IPS DF 4.7 (cell line): Measurements from ENCODE around the gene FOXB2.
"Not testable (repeated sequence)": the region's sequence is repeated elsewhere in the genome, so short reads cannot be mapped to it uniquely, and the experiment has no call there.

ENCODE experiments used
- DNase-seq: peaks from one replicate; pipeline ENCODE4 v3.0.0-alpha.2; 2013; ENCODE audit warnings: low spot score; ENCODE audit errors: extremely low read depth

Gene FOXB2

DNA sequence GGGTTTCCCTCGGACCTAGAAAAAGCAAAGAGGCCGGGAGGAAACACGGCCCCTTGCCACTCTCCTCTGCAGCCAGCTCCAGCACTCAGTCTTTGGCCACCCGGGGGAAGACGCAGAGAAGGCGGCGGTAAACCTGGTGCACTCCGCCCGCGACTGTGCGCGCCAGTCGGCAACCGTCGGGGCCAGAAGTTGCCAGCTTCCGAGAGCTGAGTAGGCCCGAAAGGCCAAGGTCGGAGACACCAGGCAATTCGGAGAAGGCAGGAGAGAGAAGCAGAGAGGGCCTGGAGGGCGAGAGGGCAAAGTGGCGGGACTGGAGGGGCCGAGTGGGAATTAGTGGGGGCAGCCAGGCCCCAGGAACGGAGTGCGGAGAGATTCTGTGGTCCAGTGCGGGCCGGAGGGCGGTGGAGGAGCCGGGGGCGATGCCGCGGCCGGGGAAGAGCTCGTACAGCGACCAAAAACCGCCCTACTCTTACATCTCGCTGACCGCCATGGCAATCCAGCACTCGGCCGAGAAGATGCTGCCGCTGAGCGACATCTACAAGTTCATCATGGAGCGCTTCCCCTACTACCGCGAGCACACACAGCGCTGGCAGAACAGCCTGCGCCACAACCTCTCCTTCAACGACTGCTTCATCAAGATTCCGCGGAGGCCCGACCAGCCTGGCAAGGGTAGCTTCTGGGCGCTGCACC is at the start of gene FOXB2:
Gene FOXB2 (plus strand): TSS at position 420 of the 690 bp plus-strand sequence. CDS start 0 bp downstream, at position 420.
- no peak for DNase-seq

DNA sequence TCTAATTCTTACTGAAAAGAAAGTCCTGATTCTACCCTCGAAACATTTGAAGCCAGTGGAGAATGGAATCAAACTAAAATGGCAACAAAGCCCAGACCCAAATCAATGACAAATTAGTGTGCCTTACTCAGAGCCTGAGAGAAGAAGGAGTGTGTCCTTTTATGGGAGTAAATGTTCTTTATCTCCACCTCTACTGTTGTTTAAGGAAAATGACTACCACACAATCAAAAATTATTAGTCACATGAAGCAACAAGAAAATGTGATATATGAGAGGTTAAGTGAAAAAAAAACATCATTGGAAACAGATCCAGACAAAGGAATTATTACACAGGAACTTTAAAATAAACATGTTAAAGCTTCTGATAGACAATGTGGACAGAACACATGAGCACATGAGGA is 49.7 kb upstream of the FOXB2 start:
- DNase-seq = no peak

DNA sequence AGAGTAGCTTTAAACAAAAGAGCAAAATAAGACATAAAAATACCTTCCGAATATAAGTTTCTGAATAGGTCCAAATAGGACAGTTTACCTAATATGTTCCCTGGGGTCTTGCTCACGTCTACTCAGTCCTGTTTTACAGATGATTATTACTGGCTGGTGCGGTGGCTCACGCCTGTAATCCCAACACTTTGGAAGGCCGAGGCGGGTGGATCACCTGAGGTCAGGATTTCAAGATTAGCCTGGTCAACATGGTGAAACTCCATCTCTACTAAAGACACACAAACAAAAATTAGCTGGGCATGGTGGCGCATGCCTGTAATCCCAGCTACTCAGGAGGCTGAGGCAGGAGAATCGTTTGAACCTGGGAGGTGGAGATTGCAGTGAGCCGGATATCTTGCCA is 40.6 kb upstream of the FOXB2 start:
- DNase-seq = not testable (repeated sequence)

DNA sequence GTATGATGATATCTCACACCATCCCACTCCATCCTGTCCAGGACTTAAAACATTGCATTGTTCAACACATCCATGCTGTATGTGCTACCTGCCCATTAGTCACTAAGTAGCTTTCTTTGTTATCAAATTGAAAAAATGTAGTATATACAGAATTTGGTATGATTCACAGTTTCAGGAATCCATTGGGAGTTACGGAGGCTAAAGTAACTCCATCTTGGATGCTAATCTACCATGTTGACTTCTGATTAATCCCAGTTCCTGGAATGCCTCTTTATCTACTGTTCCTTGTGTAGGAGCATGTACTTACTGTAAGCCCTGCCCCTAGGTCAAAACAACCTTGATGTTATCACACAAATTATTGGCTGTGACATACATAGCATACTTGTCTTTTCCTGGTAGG is 38.9 kb upstream of the FOXB2 start:
- no peak for DNase-seq

DNA sequence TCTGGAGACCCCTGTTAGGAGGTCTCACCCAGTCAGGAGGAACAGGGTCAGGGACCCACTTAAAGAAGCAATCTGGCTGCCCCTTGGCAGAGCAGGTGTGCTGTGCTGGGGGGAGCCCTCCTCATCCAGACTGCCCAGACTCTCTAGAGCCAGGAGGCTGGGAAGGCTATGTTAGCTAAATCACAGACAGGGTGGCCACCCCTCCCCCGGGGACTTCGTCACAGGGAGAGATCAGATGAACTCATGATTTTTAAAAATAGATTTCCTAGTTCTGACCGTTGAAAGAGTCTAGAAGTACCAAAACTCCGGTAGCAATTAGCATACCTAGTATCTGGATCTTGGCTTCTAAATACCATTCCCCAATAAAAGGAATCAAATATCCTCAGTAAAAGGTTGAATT is 35.0 kb upstream of the FOXB2 start:
- no peak for DNase-seq

DNA sequence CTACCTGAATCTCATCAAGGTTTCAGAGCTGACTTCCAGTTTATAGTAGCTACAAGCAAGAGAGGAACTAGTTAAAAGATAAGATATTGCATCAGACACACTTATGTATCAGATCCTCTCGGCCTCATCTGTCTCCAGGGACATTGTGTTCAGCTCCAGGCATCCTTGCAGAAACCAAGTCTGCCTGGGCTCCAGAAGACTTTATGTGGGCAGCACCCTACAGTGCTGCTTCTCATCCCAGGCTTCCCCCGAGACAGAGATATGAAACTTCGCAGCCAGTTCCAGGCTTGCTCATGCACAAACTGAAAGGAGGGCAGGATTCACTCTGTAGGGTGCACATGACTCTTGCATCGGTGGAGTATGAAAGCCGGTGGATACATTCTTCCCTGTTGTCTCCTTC is 33.9 kb upstream of the FOXB2 start:
- DNase-seq = no peak

DNA sequence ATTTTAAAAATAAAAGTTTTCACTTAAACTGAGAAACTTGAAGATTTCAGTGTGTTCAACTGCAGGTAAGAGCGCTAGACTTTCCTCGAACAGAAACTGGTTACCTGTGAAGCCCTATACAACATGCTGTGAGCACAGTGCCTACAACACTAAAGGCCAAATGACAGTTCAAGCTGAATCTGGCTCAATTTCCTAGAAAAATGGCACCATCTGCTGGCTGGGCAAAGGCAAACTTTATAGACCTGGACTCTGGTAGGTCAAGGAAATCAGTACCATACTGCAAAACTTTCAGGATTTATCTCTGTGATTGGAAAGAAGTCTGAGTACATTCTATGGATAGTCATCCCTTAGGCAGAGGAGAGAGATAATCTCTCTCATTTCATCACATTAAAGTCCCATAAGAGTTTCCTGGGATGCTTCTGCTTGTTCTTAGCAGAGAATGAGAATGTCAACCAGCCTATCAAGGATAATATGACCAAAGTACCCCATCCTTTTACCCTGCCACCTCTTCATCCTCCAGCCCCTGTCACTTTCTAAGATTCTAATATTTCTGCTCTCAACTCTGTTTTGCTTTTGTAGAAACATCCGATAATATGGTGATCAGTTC is 31.8 kb upstream of the FOXB2 start:
- DNase-seq = no peak

DNA sequence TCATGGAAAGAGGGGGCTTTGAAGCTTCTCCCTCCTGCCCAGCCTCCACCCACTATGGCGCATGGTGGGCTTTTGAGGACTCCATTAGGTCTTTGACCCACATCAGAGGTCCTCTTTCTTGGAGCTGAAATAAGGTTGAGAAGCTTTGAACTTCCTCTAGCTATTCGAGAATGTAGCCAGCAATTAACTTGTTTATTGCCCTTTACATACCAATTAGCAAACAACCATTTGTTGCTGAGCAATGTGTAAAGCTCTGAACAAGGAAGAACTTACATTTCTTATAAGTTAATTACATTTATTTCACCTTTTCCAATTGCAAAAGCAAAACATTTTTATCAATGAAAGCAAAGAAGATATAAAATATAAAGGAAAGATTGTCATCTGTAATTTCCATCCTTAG is 30.5 kb upstream of the FOXB2 start:
- no peak for DNase-seq

DNA sequence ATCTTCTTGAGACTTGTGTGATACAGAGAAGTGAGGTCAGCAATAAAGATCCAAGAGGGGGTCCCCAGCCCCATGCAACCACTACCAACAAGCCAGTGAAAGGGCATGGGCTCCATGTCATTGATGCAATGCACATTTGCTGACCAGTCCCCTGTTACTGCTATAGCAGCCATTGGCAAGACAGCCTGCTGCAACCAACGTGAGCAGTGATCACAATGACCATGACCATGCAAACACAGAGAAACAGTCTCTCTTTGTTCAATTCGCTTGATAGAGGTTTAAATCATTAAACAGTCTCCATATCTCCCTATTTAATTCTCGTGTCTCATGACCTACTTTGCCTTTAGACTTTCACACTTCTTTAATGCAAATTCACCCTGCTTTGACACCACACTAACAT is 30.0 kb upstream of the FOXB2 start:
- no peak for DNase-seq

DNA sequence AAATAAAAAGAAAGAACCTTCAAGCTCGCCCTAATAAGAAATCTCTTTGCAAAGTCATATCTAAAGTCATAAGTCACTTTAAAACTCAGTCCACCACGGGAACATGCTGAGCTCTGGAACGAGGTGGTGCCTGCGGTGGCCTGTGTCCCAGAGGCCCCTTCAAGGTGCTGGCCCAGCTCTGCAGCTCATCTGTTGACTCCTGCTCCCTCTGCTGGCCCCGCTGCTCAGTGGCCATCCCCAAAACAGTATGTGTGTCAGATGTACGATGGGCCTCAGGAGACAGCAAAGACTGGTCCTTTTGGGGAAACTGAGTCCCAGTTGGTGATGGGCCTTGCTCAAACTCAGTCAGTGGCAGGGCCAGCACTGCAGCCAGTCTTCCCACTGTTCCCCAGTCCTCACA is 22.8 kb upstream of the FOXB2 start:
- no peak for DNase-seq

DNA sequence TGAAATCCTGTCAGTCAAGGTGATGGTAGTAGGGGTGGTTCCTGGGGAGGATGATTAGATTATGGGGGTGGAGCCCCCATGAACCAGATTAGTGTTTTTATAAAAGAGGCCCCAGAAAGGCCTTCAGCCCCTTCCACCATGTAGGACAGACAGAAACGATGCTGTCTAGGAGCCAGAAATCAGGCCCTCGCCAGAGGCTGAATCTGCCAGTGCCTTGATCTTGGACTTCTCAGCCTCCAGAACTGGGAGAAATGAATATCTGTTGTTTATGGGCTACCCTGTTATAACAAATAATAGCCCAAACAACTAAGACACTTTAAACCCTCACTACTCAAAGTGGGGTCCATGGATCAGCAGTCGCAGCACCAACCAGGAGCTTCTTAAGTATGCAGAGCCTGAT is 20.2 kb upstream of the FOXB2 start:
- DNase-seq = no peak

DNA sequence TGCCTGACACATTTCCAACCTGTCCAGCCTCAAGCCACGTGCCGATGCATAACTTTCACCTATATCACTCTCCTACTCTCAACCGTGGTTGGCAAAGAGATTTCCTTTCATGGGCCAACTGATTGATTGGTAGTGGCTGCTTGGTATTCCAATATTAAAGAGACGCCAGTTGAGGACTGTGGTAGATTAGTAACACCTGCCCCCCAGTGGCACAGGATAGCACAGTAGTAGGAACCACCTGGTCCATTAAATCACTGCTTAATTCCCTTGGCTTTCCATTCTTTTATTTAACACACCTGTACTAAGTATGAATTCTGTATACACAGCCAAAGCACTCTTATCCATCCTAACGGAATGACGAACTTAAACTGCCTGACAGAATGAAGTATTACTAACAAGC is 19.1 kb upstream of the FOXB2 start:
- no peak for DNase-seq

DNA sequence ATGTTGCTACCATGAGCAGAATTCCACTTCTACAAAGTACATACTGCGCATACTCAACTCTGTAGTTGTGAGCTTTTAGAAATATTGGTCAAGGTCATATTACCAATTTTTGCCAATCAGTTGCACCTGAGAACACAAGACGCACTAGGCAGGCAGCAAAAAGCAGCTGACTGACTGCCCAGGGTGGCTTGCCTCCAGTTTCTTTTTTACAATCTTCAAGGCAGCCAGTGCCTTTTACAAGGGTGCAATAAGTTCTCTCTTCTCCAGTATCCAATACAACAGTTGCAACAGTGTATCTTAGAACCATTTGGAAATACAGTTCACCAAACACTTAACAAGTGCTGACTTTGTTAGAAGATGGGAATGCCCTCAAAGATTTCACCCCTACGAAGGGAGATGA is 16.1 kb upstream of the FOXB2 start:
- no peak for DNase-seq

DNA sequence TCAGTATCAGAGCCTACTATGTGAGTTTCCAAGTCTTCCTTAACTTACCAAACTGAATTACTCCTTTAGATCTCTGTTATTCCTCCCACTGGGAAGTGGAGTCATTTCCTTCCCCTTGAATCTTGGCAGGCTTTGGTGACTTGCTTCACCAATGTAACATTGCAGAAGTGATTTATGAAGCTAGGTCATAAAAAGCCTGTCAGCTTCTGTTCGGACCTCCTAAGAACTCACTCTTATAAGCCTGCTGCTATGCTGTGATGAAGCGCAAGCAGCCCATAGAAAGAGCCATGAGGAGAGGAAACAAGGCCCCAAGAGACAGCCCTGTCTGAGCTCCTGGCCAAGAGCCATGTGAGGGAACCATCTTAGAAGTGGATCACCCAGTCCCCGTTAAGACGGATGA is 14.2 kb upstream of the FOXB2 start:
- no peak for DNase-seq

DNA sequence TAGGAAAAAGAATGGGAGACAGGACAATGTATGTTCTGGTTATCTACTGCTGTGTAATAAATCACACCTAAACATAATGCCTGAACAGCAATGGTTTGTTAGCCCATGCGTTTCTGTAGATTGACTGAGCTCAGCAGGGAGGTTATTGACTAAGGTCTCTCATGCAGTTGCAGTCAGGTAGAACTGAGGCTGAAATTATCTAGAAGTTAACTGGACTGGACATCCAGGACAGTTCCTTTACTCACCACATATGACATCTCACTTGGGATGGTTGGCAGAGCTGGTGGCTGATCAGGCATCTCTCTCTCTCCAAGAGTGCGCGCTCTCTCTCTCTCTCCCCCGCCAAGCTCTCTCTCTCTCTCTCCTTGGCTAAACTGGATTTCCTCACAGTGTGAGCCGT is 8.9 kb upstream of the FOXB2 start:
- no peak for DNase-seq

DNA sequence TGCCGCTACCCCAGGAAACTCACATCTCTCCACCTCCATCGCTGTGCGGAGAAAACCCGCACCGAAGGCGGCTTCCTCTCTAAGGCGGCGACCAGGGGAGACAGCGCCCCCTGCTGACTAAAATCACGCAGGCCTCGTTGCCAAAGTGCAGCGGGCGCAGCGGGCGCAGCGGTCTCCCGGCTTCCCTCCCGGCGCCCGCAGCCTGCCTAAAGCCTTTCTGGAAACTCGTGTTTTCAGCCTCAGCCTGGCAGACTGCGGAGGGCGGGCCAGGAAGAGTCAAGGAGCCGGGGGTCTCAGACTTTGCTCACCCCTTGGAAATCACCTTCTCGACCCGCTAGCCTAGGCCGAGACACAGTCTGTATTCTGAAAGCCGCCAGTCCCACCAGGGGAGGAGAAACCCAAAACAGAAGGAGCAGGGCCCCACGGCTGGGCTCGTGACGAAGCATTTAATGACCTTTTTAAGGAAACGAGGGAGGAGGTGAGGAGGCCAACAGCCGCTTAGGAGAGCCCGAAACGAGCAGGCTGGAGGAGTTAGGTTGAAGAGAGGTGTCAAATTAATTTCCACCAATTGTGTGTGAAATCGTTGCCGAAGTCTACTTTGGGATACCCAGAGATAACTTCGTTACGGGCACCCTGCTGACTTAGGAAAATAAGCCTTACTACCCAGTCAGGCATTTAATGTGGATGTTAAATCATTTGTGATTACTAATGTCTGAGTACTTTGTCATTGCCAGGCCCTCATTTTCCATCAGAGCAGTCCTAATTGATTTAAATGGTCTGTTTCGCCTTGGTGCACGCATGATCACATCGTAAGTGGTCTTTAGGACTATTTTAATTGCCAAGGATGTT is 7.3 kb upstream of the FOXB2 start:
- no peak for DNase-seq

DNA sequence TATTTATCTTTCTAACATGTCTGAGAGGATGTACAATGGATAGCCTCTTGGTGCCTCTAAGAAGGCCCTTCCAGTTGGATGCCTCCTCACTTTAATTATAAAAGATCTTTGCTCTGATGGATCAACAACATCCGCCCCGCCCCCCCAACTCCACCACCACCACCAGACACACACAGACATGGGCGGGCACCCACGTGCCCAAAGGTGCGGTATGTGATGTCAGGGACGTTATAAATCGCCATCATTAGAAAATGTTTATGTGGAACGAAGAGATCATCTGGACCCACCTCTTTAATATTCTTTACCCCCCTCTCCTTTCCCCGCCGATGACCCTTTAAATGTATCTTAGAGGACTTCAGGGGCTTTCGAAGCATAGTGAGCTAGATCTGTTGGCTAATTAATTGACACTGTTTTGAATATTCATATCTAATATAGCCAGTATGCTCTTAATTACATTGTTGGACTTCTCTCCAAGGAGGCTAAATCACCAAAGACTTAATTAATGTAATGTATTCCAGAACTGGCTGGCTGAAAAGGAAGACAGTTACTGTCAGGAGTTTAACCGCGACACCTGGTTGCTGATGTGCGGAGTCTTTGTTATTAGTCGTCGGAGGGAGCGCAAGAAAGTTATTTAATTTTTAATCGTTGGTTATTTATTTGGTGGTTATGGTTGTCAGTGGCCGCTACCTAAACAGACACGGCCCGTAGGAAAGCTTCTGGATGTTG is 6.1 kb upstream of the FOXB2 start:
- DNase-seq = no peak

DNA sequence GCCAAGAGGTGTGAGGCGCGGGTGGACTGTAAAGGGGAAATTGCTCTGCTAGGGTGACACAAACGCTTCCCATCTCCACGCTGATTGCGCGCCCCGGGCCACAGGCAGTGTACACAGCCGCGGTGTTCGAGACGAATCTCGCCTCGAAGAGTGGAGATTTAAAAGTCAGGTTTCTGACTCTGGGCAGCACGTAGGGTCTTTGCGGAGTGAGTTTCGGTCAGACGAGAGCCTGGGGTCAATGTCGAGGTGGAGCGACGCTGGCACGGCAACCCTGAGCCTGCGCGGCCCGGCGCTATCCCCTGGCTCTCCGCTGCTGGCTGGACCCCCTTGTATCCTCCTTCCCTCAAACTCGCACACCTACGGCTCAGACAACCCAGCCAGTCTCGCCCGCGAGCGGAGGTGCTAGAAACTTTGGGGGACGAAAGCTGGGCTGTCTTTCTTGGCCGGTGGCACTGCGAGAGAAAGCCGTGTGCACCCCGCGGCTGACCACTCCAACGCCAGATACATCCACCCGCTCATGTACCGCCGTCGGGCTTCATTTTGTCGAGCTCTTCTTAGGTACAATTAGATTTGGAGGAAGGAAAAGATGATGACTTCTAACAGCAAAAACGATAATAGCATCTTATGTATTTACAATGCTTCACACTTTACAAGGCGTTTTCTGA is 5.4 kb upstream of the FOXB2 start:
- DNase-seq = no peak

DNA sequence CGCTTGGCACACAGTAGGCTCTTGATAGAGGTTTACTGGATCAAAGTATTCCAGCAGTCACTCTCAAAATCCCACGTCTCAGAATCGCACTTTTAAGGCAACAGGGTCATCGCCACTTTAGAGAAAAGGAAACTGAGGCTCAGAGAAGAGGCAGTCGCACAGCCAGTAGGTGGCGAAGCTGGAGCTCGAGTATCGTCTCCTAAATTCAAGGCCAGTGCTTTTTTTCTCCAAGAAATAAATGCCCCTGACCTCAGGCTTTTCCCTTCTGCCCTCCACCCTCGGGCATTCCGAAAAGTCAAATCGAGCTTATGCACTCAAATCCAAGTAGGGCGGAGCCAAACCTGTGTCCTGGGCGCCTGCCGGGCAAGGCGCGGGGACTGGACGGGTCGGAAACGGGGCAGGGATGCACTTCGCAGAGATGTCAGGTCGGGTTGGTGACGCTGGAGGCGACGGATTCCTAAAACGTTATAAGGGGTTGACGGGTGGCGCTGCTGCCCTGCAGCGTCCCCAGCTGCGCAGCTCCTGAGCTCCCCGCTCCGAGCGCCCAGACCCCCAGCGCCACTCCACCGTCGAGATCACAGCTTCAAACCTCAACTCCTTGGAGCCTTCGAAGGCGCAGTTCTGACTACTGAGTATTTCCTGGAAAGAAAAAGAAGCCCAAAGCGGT is 4.7 kb upstream of the FOXB2 start:
- no peak for DNase-seq

DNA sequence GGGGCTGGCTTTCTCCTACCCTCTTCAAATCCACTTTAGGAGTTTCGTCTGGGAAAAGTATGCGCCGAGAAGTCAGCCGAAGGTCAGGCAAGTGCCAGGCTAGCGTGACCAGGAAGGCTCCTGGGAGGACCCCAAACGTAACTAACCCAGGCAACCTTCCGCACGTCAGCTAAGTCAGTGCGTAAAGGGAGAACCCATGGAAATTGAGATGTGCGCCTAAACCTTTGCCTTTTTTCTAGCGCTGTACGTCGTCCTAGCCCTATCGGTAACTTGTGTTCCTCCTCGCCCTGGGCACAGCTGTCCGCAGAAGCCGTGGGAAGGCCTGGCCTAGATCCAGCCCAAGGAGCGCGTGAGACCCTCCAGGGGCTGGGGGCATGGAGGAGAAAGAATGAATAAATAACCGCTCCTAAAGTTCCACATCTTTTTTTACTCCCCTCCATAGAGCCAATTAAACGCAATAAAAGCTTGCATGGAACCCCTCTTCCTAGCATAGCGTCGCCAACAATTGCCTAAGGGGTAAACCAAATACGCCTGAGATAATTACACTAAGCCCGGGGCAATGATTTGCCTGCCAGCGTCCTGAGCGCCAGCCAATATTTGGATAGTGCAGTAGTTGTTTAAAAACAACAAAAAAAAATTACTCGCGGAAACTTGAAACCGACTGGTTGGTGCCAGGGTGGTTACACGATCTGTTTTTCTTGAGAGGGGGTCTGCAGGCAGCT is 4.0 kb upstream of the FOXB2 start:
- DNase-seq = no peak
